GM18499 (cell line): ENCODE measurements around the gene GPR137.
"Not testable (repeated sequence)": the region's sequence is repeated elsewhere in the genome, so short reads cannot be mapped to it uniquely, and the experiment has no call there.

ENCODE experiments used
- ATAC-seq: cut with Tn5 transposase; IDR thresholded peaks from one replicate; pipeline ENCODE4 v1.9.1; 2021; ENCODE audit warnings: moderate number of reproducible peaks; ENCODE audit not compliant: insufficient read depth, unreplicated experiment

Gene GPR137

GRCh38 chr11:64316672-64317324 is 31.1 kb downstream of the GPR137 start:
- peak; percentile 5 for ATAC-seq

- peak; percentile 39 for ATAC-seq
These were observed 31.8 kb downstream of the GPR137 start, which contains the start of gene TRMT112 for GRCh38 chr11:64317325-64317960. Gene TRMT112, minus strand, starts transcription at chr11:64317559. Its CDS starts 33 bp downstream, at chr11:64317526.

GRCh38 chr11:64317961-64318765 is 32.5 kb downstream of the GPR137 start, which contains the start of gene PRDX5:
Gene PRDX5, plus strand, starts transcription at chr11:64318121. Its CDS starts 95 bp downstream, at chr11:64318216.
- peak; percentile 49 for ATAC-seq

- no peak for ATAC-seq
These were observed 33.4 kb downstream of the GPR137 start for GRCh38 chr11:64318766-64319761.

GRCh38 chr11:64320556-64320955 is 34.9 kb downstream of the GPR137 start:
- no peak for ATAC-seq

- ATAC-seq: no peak
These were observed 35.4 kb downstream of the GPR137 start for GRCh38 chr11:64321026-64321425.

- no peak for ATAC-seq
These were observed 35.9 kb downstream of the GPR137 start for GRCh38 chr11:64321533-64321932.

- ATAC-seq: no peak
These were observed 37.2 kb downstream of the GPR137 start for GRCh38 chr11:64322925-64323260.

- ATAC-seq: no peak
These were observed 37.7 kb downstream of the GPR137 start for GRCh38 chr11:64323373-64323772.

- not testable (repeated sequence) for ATAC-seq
These were observed 38.3 kb downstream of the GPR137 start for GRCh38 chr11:64323984-64324383.

GRCh38 chr11:64324692-64325469 is 39.2 kb downstream of the GPR137 start:
- no peak for ATAC-seq

- ATAC-seq: no peak
These were observed 41.7 kb downstream of the GPR137 start for GRCh38 chr11:64327375-64327774.

GRCh38 chr11:64327993-64328392 is 42.3 kb downstream of the GPR137 start:
- no peak for ATAC-seq

GRCh38 chr11:64330888-64331287 is 45.2 kb downstream of the GPR137 start:
- ATAC-seq: no peak

- ATAC-seq: no peak
These were observed 46.1 kb downstream of the GPR137 start for GRCh38 chr11:64331569-64332371.

GRCh38 chr11:64333556-64333955 is 47.9 kb downstream of the GPR137 start:
- no peak for ATAC-seq

- peak; percentile 76 for ATAC-seq
These were observed 49.4 kb downstream of the GPR137 start for GRCh38 chr11:64334764-64335735.
